IPS-18c (cell line): ENCODE data around the gene SH3BGRL2.
A peak's percentile ranks its signal among the peaks of the same experiment; 100 is the strongest.

Experiments
- H3K4me3 ChIP-seq: 2 replicates; pipeline ENCODE4 v1.7.0; 2013; ENCODE audit warnings: low read depth, mild to moderate bottlenecking, low read length, moderate library complexity; ENCODE audit not compliant: insufficient read depth
- H3K9me3 ChIP-seq: one replicate; pipeline ENCODE4 v1.6.1; 2013; ENCODE audit warnings: mild to moderate bottlenecking, low read length, moderate library complexity; ENCODE audit not compliant: control insufficient read depth, insufficient read depth

The SH3BGRL2 gene

DNA sequence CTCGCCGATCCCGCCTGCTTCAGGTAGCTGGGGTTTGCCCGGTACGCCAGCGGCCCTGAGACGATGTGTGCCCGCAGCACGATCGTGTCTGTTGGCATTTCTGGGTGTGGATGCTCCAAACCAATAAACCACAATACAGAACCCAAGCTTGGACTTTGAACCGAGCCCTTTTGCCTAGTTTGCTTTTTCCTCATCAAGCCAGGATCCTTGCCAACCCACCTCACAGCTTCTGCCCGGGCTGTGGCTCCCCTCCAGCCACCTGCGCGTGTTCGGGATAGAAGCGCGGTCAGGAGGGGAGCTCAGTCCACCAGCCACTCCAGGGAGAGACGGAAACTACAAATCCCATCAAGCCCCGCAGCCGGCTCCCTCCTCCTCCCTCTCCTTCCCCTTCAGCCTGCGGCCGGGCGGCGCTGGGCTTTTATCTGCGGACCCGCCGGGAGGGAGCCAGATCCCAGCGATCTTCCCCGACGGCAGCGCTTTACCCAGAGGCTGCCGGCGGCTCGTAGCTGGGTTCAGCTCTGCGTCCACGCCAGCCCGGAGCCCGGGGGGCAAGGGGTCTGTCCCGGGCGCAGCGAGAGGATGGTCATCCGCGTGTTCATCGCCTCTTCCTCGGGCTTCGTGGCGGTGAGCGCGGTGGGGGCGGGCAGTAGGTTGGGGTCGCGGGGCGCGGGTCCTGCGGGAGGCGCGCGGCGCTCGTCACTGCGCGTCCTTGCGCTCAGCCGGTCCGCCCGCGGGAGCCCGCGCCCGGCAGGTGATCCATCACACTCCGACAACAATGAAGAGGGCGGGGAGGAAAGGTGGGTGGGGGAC lies at the start of gene SH3BGRL2:
Gene SH3BGRL2 (plus strand): TSS at position 447 of the 810 bp plus-strand sequence. CDS start 133 bp downstream, at position 580.
- H3K9me3 ChIP-seq: no peaks in the 10 kb centered on the region
- H3K4me3 ChIP-seq: peak within 1 kb of the TSS; percentile 68

DNA sequence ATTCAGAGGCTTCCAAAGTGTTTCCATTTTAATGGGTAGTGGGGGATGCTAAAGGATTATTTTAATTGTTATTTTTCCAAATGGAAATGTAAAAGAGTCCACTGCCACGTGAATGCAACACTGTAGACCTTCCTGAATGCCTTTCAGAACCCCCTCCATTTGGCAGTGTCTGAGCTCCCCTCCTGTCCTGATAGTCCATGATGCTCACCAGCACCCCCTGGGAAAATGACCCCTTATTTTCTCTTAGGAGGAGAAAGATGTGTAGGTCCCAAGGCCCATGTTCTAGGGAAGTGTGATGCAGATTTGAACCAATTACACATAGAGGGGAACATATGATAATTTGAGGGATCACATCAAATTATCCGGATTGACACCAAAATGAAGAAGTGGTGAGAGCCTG lies 46.8 kb upstream of the SH3BGRL2 start:
- H3K4me3 ChIP-seq: no peak overlapping the region
- H3K9me3 ChIP-seq: no peaks in the 10 kb centered on the region

GRCh38 chr6:79586548-79586947 lies 44.6 kb upstream of the SH3BGRL2 start:
- Histone ChIP-seq H3K9me3 (no peaks in the 10 kb centered on the region), H3K4me3 (no peak overlapping the region)

DNA sequence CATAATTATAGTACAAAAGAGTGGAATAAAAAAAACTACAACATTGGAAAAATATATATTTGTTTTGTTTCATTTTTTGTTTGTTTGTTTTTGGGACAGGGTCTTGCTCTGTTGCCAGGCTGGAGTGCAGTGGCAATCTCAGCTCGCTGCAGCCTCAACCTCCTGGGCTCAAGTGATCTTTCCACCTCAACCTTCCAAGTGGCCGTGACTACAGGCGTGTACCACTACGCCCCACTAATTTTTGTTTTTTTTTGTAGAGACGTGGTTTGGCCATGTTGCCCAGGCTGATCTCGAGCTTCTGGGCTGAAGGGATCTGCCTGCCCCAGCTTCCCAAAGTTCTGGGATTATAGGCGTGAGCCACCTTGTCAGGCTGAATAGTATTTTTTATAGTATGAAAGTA lies 41.4 kb upstream of the SH3BGRL2 start:
- H3K4me3 ChIP-seq: no peak overlapping the region

DNA sequence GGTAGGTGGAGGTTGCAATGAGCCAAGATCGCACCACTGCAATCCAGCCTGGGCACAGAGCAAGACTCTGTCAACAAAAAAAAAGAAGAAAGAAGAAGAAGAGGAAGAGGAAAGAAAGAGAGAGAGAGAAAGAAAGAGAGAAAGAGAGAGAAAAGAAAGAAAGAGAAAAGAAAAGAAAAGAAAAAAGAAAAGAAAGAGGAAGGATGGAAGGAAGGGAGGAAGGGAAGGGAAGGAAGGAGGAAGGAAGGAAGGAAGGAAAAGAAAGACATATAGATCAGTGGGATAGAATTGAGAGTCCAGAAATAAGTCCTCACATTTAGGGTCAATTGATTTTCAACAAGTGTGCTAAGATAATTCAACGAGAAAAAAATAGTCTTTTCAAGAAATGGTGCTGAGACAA lies 34.0 kb upstream of the SH3BGRL2 start:
- Histone ChIP-seq H3K9me3 (no peaks in the 10 kb centered on the region), H3K4me3 (no peak overlapping the region)

More for the DNA sequence above, 41.4 kb upstream of the SH3BGRL2 start:
- no peaks in the 10 kb centered on the region for H3K9me3 ChIP-seq

DNA sequence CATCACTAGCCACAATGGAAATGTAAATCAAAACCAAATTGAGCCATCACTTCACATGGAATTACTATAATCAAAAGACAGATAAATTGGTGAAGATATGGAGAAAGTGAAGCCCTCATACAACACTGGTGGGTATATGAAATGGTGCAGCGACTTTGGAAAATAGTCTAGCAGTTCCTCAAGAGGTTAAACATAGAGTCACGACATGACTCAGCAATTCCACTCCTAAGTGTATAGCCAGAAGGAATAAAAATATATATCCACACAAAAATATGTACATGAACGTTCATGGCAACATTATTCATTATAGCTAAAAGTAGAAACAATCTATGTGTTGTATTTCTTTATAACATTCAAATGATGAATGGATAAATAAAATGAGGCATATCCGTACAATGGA lies 33.1 kb upstream of the SH3BGRL2 start:
- H3K9me3 ChIP-seq: no peaks in the 10 kb centered on the region
- no peak overlapping the region for H3K4me3 ChIP-seq

GRCh38 chr6:79599725-79600259 lies 31.3 kb upstream of the SH3BGRL2 start:
- Histone ChIP-seq H3K9me3 (no peaks in the 10 kb centered on the region), H3K4me3 (no peak overlapping the region)

DNA sequence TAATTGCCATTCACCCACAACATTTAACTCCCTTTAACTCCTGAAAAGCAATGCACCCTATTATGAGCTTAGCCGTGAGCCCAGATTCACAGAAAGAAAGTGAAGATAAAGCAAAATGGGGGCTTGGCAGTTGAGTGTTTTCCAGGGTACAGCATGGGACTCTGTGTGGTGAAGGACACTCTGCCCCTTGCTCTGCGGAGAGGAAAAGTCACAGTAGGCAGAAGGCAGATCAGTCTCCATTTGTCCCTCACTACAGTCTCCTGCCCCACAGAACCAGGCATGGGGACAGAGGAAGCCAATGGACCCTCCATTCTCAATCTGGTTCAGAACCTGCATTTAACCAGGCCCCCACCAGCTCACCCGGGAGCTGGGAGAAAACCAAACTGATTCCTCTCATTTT lies 30.8 kb upstream of the SH3BGRL2 start:
- Histone ChIP-seq H3K4me3 (no peak overlapping the region), H3K9me3 (no peaks in the 10 kb centered on the region)

DNA sequence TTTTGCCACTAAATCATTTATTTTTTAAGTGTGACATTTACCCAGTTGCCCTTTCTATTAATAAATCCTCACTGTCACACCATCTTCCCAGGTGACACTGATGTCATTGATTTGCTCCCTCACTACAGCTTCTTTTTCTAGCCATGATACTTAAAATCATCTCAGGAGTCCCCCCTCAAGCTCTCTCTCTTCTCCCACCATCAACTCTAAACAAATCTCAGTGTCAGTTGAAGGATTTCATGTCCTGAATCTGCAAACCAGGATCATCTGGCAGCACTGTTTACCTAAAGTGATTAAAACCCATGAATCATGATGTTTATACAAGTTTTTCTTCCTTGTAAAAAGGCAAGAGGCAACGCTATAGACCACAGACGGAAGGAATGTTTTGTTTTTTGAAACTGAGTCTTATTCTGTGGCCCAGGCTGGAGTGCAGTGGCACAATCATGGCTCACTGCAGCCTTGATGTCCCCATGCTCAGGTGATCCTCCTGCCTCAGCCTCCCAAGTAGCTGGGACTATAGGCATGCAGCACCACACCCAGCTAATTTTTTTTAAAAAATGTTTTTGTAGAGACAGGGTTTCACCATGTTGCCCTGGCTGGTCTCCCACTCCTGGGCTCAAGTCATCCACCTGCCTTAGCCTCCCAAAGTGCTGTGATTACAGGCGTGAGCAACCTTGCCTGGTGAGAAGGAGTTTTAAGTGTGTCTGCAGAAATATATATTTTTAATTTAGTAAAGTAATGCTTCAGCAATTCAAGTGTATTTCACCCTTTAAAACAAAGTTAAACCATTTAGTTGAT lies 30.1 kb upstream of the SH3BGRL2 start:
- no peak overlapping the region for H3K4me3 ChIP-seq
- no peaks in the 10 kb centered on the region for H3K9me3 ChIP-seq

- Histone ChIP-seq H3K4me3 (no peak overlapping the region), H3K9me3 (no peaks in the 10 kb centered on the region)
These were observed 28.3 kb upstream of the SH3BGRL2 start for GRCh38 chr6:79602859-79603258.

DNA sequence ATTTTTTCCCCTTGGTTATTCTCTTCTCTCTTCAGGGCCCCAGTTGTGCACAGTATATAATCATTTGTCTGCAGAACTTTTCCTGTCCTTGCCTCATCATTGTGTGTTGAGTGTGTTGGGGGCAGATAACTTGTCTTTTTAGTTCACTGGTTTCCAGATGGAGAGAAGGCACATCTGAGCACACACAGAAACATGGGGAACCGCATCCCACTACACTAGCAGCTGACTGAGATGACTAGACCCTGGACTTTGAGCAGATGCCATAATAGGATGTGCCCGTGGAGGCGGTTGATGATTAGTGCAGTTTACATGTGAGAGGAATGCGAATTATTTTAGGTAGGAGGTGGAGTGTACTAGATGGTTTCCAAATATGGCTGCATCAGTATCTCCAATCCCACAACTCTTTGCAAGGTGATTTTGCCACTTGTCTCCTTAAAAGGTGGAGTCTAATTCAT lies 26.5 kb upstream of the SH3BGRL2 start:
- Histone ChIP-seq H3K4me3 (no peak overlapping the region), H3K9me3 (no peaks in the 10 kb centered on the region)

DNA sequence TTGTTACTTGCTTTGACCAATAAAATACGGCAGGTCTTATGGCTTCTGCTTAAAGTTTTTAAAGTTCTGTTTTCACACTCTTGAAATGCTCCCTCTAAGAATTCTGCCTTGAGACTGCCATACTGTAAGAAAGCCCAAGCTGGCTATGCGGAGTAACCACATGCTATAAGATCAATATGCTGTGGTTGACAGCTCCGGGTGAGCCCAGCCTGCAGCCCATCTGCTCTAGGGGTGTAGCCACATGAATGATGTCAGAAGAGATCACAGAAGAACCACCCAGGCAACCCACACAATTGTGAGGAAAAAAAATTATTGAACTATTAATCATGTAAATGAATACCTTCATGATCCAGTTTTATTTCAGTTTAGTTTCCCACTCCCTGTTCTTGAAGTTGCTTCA lies 26.1 kb upstream of the SH3BGRL2 start:
- no peak overlapping the region for H3K4me3 ChIP-seq
- H3K9me3 ChIP-seq: no peaks in the 10 kb centered on the region

- Histone ChIP-seq H3K9me3 (no peaks in the 10 kb centered on the region), H3K4me3 (no peak overlapping the region)
These were observed 25.0 kb upstream of the SH3BGRL2 start for GRCh38 chr6:79605968-79606764.

- Histone ChIP-seq H3K9me3 (no peaks in the 10 kb centered on the region), H3K4me3 (no peak overlapping the region)
These were observed 24.1 kb upstream of the SH3BGRL2 start for GRCh38 chr6:79607000-79607399.

DNA sequence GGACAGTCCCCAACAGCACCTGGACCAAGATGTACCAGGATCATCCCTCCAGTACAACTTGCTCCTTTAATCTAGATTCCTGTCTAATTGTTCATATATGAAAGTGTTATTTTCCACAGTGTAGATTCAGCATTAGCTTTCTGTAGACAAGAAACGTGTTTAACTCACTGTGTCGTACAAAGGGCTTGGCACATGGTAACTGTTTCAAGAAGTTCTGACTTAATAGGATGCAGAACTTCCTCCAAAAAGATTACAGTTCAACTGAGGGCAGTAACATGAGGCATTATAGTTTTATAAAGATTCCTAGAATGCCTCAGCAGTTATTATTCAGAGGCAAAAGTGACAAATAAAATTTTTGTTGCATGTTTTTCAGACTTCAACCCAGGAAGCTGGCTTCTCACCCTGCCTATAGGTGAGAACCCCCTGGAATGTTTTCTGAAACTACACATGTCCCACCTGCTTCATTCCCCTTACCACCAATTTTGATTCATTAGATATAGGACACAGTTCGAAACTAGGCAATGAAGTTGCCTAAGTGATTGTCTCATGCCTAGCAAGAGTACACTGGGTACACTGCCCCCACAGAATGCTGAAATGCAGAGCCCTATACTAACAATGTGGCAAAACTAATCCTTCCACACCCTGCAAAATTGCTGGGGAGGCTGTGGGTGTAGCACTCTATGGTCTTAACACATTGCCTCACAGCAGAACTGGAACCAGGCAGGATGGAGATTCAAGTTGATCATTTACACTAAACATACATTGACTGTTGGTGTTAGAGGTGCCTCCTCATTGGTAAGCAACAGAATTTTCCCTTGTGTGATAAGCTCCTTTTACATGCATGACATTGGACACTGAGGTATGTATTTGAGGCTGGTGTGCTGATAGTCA lies 22.6 kb upstream of the SH3BGRL2 start:
- Histone ChIP-seq H3K4me3 (no peak overlapping the region), H3K9me3 (no peaks in the 10 kb centered on the region)

GRCh38 chr6:79609225-79609595 lies 21.9 kb upstream of the SH3BGRL2 start:
- Histone ChIP-seq H3K4me3 (no peak overlapping the region), H3K9me3 (no peaks in the 10 kb centered on the region)
